ENCODE results near the gene RBM39.
"Not testable (repeated sequence)": the region's sequence is repeated elsewhere in the genome, so short reads cannot be mapped to it uniquely, and the experiment has no call there.

RBM39 gene

DNA sequence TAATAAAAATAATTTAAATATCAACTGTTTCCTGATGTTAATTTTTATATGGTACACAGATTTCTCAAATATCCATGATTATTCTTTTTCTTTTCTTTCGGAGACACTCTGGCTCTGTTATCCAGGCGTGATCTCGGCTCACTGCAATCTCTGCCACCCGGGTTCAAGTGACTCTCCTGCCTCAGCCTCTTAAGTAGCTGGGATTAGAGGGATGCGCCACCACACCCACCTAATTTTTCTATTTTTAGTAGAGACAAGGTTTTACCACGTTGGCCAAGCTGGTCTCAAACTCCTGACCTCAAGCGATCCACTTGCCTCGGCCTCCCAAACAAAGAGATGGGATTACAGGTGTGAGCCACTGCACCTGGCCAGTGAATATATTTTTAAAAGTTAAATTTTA is 22.3 kb downstream of the RBM39 start:
- H3K27ac ChIP-seq = no peak overlapping the region
- no peak for TF ChIP-seq ZFX (IDR thresholded peaks at IDR 0.05; ENCODE audit: borderline replicate concordance)
- TF ChIP-seq, protein P1, sequence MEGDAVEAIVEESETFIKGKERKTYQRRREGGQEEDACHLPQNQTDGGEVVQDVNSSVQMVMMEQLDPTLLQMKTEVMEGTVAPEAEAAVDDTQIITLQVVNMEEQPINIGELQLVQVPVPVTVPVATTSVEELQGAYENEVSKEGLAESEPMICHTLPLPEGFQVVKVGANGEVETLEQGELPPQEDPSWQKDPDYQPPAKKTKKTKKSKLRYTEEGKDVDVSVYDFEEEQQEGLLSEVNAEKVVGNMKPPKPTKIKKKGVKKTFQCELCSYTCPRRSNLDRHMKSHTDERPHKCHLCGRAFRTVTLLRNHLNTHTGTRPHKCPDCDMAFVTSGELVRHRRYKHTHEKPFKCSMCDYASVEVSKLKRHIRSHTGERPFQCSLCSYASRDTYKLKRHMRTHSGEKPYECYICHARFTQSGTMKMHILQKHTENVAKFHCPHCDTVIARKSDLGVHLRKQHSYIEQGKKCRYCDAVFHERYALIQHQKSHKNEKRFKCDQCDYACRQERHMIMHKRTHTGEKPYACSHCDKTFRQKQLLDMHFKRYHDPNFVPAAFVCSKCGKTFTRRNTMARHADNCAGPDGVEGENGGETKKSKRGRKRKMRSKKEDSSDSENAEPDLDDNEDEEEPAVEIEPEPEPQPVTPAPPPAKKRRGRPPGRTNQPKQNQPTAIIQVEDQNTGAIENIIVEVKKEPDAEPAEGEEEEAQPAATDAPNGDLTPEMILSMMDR (IDR thresholded peaks at IDR 0.05) = no peak

DNA sequence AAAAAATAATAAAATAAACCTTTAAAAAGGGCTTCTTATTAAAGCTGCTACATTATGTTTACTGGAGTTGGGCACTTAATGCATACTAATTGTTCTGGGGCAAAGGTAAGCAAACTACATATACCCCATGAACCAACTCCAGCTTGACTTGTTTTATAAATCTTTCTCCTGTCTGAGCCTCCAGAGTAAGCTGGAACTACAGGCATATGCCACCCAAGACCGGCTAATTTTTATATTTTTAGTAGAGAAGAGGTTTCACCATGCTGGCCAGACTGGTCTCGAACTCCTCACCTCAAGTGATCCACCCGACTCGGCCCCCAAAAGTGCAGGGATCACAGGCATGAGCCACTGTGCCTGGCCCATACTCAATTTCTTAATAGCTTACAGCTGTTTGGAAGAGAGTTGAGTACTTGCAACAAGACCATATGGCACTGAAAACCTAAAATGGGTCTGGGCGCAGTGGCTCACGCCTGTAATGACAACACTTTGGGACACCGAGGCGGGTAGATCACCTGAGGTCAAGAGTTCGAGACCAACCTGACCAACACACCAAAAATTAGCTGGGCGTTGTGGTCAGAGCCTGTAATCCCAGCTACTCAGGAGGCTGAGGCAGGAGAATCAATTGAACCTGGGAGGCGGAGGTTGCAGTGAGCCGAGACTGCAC is 23.0 kb downstream of the RBM39 start:
- TF ChIP-seq ZFX (IDR thresholded peaks at IDR 0.05; ENCODE audit: borderline replicate concordance) = no peak
- TF ChIP-seq, protein P1 (IDR thresholded peaks at IDR 0.05) = no peak
- no peak overlapping the region for H3K27ac ChIP-seq

DNA sequence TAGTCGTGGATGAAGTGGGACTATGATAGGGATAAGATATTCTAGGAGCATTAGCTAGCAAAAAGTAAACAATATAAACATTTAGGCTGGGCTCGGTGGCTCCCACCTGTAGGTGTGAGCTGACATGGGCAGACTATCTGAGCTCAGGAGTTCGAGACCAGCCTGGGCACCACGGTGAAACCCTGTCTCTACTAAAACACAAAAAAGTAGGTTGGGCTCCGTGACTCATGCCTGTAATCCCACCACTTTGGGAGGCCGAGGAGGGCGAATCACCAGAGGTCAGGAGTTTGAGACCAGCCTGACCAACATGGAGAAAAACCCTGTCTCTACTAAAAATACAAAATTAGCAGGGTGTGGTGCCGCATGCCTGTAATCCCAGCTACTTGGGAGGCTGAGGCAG is 23.7 kb downstream of the RBM39 start:
- not testable (repeated sequence) for H3K27ac ChIP-seq

DNA sequence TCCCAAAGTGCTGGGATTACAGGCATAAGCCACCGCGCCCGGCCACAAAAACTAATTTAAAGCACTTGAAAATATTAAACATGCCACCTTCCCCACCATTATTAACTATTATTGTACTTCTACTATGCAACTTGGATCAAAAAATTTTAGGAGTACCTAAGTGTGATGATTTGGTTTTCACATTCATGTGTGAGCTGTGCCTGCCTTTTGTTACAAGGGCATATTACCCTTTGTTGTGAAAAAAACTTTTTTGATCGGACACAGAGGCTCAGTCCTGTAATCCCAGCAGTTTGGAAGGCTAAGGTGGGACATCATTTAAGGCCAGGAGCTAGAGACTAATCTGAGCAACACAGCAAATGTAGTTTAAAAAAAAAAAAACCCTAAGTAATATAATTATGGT is 25.7 kb downstream of the RBM39 start:
- H3K27ac ChIP-seq = no peak overlapping the region
- TF ChIP-seq, protein P1 (IDR thresholded peaks at IDR 0.05) = no peak
- no peak for TF ChIP-seq ZFX (IDR thresholded peaks at IDR 0.05; ENCODE audit: borderline replicate concordance)

DNA sequence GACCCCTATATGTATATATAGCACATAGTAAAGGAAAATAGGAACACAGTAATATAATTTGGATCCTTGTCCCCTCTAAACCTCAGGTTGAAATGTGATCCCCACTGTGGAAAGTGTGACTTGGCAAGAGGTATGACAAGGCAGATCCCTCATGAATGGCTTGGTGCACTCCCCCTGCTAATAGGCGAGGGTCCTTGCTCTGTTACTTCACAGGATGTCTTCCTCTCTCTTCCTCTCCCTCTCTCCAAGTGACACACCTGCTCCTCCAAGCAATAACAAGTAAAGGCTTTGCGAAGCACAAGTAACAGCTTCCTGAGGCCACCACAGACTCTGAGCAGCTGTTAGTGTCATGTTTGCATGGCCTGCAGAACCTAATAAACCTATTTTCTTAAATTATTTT is 26.4 kb downstream of the RBM39 start:
- H3K27ac ChIP-seq = no peak overlapping the region

DNA sequence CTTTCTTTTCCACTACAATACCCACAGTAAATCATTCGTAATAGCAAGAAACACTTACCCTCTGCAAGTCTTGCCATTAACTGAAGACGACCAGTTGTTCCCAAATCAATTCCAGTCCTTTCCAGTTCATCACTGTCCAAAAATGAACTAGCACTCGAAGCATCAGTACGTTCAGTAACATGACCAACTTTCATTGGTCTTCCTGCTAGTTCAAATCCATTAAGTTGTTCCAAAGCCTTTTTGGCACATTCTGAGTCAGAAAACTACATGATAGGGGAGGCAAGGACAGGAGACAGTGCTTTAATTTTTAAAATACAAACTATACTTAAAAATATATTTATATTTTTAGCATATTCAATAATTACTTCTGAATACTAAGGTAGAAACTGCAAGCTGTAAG is 27.9 kb downstream of the RBM39 start:
- no peak for TF ChIP-seq ZFX (IDR thresholded peaks at IDR 0.05; ENCODE audit: borderline replicate concordance)
- TF ChIP-seq, protein P1 (IDR thresholded peaks at IDR 0.05) = no peak

More for the DNA sequence above, 26.4 kb downstream of the RBM39 start:
- TF ChIP-seq ZFX (IDR thresholded peaks at IDR 0.05; ENCODE audit: borderline replicate concordance) = no peak
- TF ChIP-seq, protein P1 (IDR thresholded peaks at IDR 0.05) = no peak

DNA sequence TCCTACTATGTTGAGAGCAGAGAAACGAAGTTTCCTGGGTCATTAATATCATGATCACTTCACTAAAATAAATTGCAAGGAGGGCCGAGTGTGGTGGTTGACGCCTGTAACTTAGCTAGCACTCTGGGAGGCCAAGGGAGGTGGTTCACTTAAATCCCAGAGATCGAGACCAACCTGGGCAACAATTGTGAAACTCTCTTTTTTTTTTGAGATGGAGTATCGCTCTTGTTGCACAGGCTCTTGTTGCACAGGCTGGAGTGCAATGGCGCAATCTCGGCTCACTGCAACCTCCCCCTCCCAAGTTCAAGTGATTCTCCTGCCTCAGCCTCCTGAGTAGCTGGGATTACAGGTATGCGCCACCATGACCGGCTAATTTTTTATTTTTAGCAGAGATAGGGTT is 28.9 kb downstream of the RBM39 start:
- not testable (repeated sequence) for H3K27ac ChIP-seq

More for the DNA sequence above, 27.9 kb downstream of the RBM39 start:
- no peak overlapping the region for H3K27ac ChIP-seq

DNA sequence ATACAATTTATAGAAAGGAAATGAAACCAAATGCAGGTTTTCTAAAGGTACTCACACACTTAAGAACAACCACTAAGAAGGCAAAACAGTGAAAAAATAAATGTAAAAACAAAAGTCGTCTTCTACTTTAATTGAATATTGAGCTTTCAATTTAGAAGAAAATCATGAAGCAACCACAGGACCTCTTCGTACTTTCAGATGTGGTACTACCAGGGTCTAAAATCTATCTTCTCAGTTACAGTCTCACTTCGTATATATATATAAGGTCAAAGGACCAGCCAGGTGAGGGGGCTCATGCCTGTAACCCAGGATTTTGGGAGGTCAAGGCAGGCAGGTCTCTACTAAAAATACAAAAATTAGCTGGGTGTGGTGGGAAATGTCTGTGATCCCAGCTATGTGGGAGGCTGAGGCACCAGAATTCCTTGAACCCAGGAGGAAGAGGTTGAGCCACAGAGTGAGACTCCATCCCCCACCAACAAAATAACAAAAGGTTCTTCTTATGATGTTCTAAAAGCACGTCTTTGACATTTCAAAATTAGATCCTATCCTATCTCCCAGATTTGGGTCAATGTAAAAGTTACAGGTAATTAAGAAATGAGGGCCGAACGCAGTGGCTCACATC is 30.4 kb downstream of the RBM39 start:
- H3K27ac ChIP-seq = no peak overlapping the region

More for the DNA sequence above, 30.4 kb downstream of the RBM39 start:
- TF ChIP-seq ZFX (IDR thresholded peaks at IDR 0.05; ENCODE audit: borderline replicate concordance) = no peak
- TF ChIP-seq, protein P1 (IDR thresholded peaks at IDR 0.05) = no peak
